ENCODE results near the gene SNTG2.

DNA sequence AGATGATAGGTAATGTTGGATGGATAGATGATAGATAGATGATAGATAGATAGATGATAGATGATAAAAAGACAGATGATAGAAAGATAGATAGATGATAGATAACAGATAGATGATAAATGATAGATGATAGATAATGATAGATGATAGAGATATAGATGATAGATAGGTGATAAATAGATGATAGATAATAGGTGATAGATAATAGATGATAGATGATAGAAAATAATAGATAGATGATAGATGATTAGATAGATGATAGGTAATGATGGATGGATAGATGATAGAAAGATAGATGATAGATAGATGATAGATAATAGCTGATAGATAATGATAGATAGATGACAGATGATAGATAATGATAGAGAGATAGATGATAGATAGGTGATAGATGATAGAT is 31.0 kb upstream of the SNTG2 start:
- TF ChIP-seq CTCF (IDR thresholded peaks at IDR 0.05): no peak
- TF ChIP-seq POLR2A (IDR thresholded peaks at IDR 0.05): no peak
